ENCODE data around the gene C2CD2L.
"Not testable (repeated sequence)": the region's sequence is repeated elsewhere in the genome, so short reads cannot be mapped to it uniquely, and the experiment has no call there.

Gene C2CD2L

GRCh38 chr11:119093942-119094815 lies 13.0 kb upstream of the C2CD2L start:
- DNase-seq (ENCODE audit: low read depth): no peak

GRCh38 chr11:119094816-119095065 lies 12.4 kb upstream of the C2CD2L start:
- DNase-seq (ENCODE audit: low read depth): no peak

- peak; percentile 98 for DNase-seq (ENCODE audit: low read depth)
Measured at GRCh38 chr11:119095066-119095880, 11.9 kb upstream of the C2CD2L start.

- no peak for DNase-seq (ENCODE audit: low read depth)
Measured at GRCh38 chr11:119099711-119100110, 7.4 kb upstream of the C2CD2L start.

GRCh38 chr11:119100246-119100970 lies 6.7 kb upstream of the C2CD2L start:
- DNase-seq (ENCODE audit: low read depth): no peak

GRCh38 chr11:119100994-119101758 lies 6.0 kb upstream of the C2CD2L start:
- DNase-seq (ENCODE audit: low read depth): no peak

GRCh38 chr11:119101759-119102423 lies 5.3 kb upstream of the C2CD2L start, which contains the start of gene DPAGT1:
Gene DPAGT1, minus strand, starts transcription at chr11:119101853. Its CDS starts 198 bp downstream, at chr11:119101655.
- DNase-seq (ENCODE audit: low read depth): peak; percentile 77

- not testable (repeated sequence) for DNase-seq (ENCODE audit: low read depth)
Measured at GRCh38 chr11:119103161-119103664, 3.9 kb upstream of the C2CD2L start.

- no peak for DNase-seq (ENCODE audit: low read depth)
Measured at GRCh38 chr11:119103793-119104192, 3.4 kb upstream of the C2CD2L start.

GRCh38 chr11:119107538-119108145 lies 498 bp downstream of the C2CD2L start:
- DNase-seq (ENCODE audit: low read depth): no peak

GRCh38 chr11:119108146-119108856 lies 1.2 kb downstream of the C2CD2L start:
- DNase-seq (ENCODE audit: low read depth): no peak

GRCh38 chr11:119108857-119109221 lies 1.7 kb downstream of the C2CD2L start:
- no peak for DNase-seq (ENCODE audit: low read depth)

GRCh38 chr11:119109843-119110242 lies 2.7 kb downstream of the C2CD2L start:
- DNase-seq (ENCODE audit: low read depth): no peak

GRCh38 chr11:119110439-119110838 lies 3.3 kb downstream of the C2CD2L start:
- DNase-seq (ENCODE audit: low read depth): no peak

GRCh38 chr11:119111361-119111925 lies 4.3 kb downstream of the C2CD2L start:
- DNase-seq (ENCODE audit: low read depth): no peak

GRCh38 chr11:119112314-119113020 lies 5.3 kb downstream of the C2CD2L start:
- no peak for DNase-seq (ENCODE audit: low read depth)

- DNase-seq (ENCODE audit: low read depth): no peak
Measured at GRCh38 chr11:119113716-119114115, 6.6 kb downstream of the C2CD2L start.

GRCh38 chr11:119114351-119114750 lies 7.2 kb downstream of the C2CD2L start:
- DNase-seq (ENCODE audit: low read depth): no peak

All from activated T-cell treated with anti-CD3 and anti-CD28 coated beads for 48 hours (primary cell).